GM12873 (cell line): ENCODE data around the gene TYW1.

ENCODE experiments used
- CTCF ChIP-seq: IDR thresholded peaks from 2 replicates; pipeline ENCODE4 v1.5.1; 2012; ENCODE audit warnings: low read depth, mild to moderate bottlenecking, moderate library complexity, low read length, control low read depth; ENCODE audit not compliant: insufficient read depth; ENCODE audit errors: missing control alignments

Gene TYW1

GRCh38 chr7:67019562-67020390 lies 23.1 kb downstream of the TYW1 start:
- no peak for TF ChIP-seq CTCF

- TF ChIP-seq CTCF, result no peak
Observed at GRCh38 chr7:67021260-67021659, 24.6 kb downstream of the TYW1 start.

GRCh38 chr7:67022511-67022910 lies 25.9 kb downstream of the TYW1 start:
- no peak for TF ChIP-seq CTCF

- TF ChIP-seq CTCF, result no peak
Observed at GRCh38 chr7:67033251-67033650, 36.6 kb downstream of the TYW1 start.

GRCh38 chr7:67040832-67041231 lies 44.2 kb downstream of the TYW1 start:
- peak; percentile 30 for TF ChIP-seq CTCF

GRCh38 chr7:67045496-67045995 lies 48.9 kb downstream of the TYW1 start:
- no peak for TF ChIP-seq CTCF

- no peak for TF ChIP-seq CTCF
Observed at GRCh38 chr7:67056683-67057082, 60.0 kb downstream of the TYW1 start.
